PFSK-1 (cell line): Measurements from ENCODE around the gene GALNT1.

Experiments
- POLR2AphosphoS5 ChIP-seq: IDR thresholded peaks from 2 replicates; pipeline ENCODE4 v1.6.1; 2012; ENCODE audit warnings: low read depth, mild to moderate bottlenecking, control low read depth, low read length, moderate library complexity
- SIN3A ChIP-seq: IDR thresholded peaks from 2 replicates; pipeline ENCODE4 v1.6.1; 2012; ENCODE audit warnings: mild to moderate bottlenecking, low read length, moderate library complexity, borderline replicate concordance; ENCODE audit not compliant: insufficient read depth
- TAF1 ChIP-seq: IDR thresholded peaks from 2 replicates; pipeline ENCODE4 v1.6.1; 2012; ENCODE audit warnings: low read length, control low read depth, borderline replicate concordance; ENCODE audit not compliant: insufficient read depth
- TF ChIP-seq, protein P1 (sequence below), 2 experiments: IDR thresholded peaks; 2 replicates each; pipeline versions ENCODE4 v1.6.1 to v1.8.0; 2011 to 2012; ENCODE audit warnings: low read depth in 2 of 2, low read length in 2 of 2, control low read depth in 1 of 2, inconsistent platforms in 1 of 2, mild to moderate bottlenecking in 1 of 2, moderate library complexity in 1 of 2; ENCODE audit not compliant: insufficient read depth in 1 of 2

DNA sequence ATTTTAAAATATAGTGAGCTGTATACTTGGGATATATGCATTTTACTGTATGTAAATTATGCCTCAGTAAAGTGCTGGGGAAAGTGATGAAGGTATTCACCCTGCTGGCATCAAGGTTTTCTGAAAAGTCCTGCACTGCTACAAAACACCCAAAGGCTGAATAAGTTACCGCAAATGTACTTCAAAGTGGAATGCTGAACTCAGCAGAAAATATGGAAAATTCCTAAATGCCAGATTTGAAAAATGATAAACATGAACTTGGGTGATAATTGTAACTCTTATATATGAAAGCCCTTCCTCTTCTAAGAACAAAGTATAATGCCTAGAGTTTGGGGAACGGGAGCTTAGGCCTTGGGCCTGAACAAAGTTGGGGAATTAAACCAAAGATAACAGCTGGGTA lies 133.0 kb downstream of the GALNT1 start:
- TF ChIP-seq POLR2AphosphoS5 (no peak), TAF1 (no peak), SIN3A (no peak)
- TF ChIP-seq, protein P1, sequence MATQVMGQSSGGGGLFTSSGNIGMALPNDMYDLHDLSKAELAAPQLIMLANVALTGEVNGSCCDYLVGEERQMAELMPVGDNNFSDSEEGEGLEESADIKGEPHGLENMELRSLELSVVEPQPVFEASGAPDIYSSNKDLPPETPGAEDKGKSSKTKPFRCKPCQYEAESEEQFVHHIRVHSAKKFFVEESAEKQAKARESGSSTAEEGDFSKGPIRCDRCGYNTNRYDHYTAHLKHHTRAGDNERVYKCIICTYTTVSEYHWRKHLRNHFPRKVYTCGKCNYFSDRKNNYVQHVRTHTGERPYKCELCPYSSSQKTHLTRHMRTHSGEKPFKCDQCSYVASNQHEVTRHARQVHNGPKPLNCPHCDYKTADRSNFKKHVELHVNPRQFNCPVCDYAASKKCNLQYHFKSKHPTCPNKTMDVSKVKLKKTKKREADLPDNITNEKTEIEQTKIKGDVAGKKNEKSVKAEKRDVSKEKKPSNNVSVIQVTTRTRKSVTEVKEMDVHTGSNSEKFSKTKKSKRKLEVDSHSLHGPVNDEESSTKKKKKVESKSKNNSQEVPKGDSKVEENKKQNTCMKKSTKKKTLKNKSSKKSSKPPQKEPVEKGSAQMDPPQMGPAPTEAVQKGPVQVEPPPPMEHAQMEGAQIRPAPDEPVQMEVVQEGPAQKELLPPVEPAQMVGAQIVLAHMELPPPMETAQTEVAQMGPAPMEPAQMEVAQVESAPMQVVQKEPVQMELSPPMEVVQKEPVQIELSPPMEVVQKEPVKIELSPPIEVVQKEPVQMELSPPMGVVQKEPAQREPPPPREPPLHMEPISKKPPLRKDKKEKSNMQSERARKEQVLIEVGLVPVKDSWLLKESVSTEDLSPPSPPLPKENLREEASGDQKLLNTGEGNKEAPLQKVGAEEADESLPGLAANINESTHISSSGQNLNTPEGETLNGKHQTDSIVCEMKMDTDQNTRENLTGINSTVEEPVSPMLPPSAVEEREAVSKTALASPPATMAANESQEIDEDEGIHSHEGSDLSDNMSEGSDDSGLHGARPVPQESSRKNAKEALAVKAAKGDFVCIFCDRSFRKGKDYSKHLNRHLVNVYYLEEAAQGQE (IDR thresholded peaks at IDR 0.05; ENCODE audit: insufficient read depth in 1 of 2, low read depth in 2 of 2, low read length in 2 of 2), result no peak
